Uterus (tissue), 2 donors: ENCODE results near the gene IL10.
"Not testable (repeated sequence)": the region's sequence is repeated elsewhere in the genome, so short reads cannot be mapped to it uniquely, and the experiment has no call there.

Experiments used
- CTCF ChIP-seq, 4 experiments: fragments of 200-600 bp in 2 of 4; fragments of 450-650 bp in 2 of 4; sonication (generic) in 2 of 4; IDR thresholded peaks; one replicate each; pipeline ENCODE4 v1.5.1; 2016 to 2019; ENCODE audit warnings: antibody characterized with exemption in 4 of 4, mild to moderate bottlenecking in 2 of 4, moderate library complexity in 1 of 4
- POLR2A ChIP-seq, 2 donors: fragments of 450-650 bp; IDR thresholded peaks; one replicate each; pipeline ENCODE4 v1.6.1; 2016; ENCODE audit warnings: antibody characterized with exemption in 2 of 2, mild to moderate bottlenecking in 1 of 2, moderate library complexity in 1 of 2

GRCh38 chr1:206762741-206763364 lies 9.4 kb downstream of the IL10 start:
- TF ChIP-seq CTCF, POLR2A (IDR thresholded peaks at IDR 0.05): not testable (repeated sequence)
